Right atrium auricular region (tissue), 2 donors: Measurements from ENCODE around the gene CACNA2D3. TPM values are rescaled to one million over a fixed set of nuclear protein-coding genes. Genes with fewer than 3 reads are reported as not detected.
"Not testable (repeated sequence)": the region's sequence is repeated elsewhere in the genome, so short reads cannot be mapped to it uniquely, and the experiment has no call there.

Experiments used
- DNase-seq: peaks from one replicate; pipeline ENCODE4 v3.0.0-alpha.2; 2019; ENCODE audit warnings: low spot score
- H3K27ac ChIP-seq, 2 donors: fragments of 200-600 bp; sonication (generic); 1 replicate in 1 of 2; 2 replicates in 1 of 2; pipeline ENCODE4 v1.5.1; 2016 to 2019
- H3K27me3 ChIP-seq, 2 donors: fragments of 200-600 bp; sonication (generic); one replicate each; pipeline versions ENCODE4 v1.5.1 to v1.6.0; 2017 to 2019
- H3K36me3 ChIP-seq: fragments of 200-600 bp; sonication (generic); one replicate; pipeline ENCODE4 v1.5.1; 2016
- H3K4me1 ChIP-seq, 2 donors: fragments of 200-600 bp; sonication (generic); one replicate each; pipeline versions ENCODE4 v1.5.1 to v1.6.0; 2017 to 2019
- H3K4me3 ChIP-seq, 2 donors: fragments of 200-600 bp; sonication (generic); 1 replicate in 1 of 2; 2 replicates in 1 of 2; pipeline ENCODE4 v1.5.1; 2017 to 2019; ENCODE audit warnings: mild to moderate bottlenecking in 1 of 2, moderate library complexity in 1 of 2
- H3K9me3 ChIP-seq, 2 donors: fragments of 200-600 bp; sonication (generic); one replicate each; pipeline ENCODE4 v1.5.1; 2019
- total RNA-seq, 2 donors: library from RNA; depleted of rRNA; stranded (reverse); fragments of >200 nt; gene quantifications; one replicate each; pipeline ENCODE4 v1.1.0, GENCODE V29; 2016
- TF ChIP-seq, protein P1 (sequence below), 2 donors: fragments of 200-600 bp; sonication (generic); IDR thresholded peaks; one replicate each; pipeline ENCODE4 v1.5.1; 2019; ENCODE audit warnings: antibody characterized with exemption in 2 of 2

CACNA2D3 gene
- total RNA-seq, 2 donors from 2014 or later, result 10.9 to 17.2 TPM

DNA sequence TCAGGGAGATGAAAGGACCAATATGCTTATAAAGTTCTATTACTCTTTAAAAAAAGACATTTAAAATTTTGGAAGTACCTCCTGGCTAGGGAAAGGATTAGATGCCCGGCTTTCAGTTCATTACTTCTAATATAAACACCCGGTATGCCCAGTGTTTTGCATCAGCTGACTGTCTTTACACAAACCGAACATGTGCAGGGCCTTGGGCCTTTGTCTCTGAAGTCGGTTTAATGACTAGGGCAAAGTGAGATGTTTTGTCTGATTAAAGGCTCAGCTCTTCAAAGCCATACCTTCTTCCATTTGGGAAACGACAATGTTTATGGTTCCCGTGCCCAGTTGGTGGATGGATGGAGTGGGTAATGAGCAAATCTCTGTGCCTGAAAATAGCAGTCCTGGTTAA lies 984.8 kb downstream of the CACNA2D3 start:
- TF ChIP-seq, protein P1, sequence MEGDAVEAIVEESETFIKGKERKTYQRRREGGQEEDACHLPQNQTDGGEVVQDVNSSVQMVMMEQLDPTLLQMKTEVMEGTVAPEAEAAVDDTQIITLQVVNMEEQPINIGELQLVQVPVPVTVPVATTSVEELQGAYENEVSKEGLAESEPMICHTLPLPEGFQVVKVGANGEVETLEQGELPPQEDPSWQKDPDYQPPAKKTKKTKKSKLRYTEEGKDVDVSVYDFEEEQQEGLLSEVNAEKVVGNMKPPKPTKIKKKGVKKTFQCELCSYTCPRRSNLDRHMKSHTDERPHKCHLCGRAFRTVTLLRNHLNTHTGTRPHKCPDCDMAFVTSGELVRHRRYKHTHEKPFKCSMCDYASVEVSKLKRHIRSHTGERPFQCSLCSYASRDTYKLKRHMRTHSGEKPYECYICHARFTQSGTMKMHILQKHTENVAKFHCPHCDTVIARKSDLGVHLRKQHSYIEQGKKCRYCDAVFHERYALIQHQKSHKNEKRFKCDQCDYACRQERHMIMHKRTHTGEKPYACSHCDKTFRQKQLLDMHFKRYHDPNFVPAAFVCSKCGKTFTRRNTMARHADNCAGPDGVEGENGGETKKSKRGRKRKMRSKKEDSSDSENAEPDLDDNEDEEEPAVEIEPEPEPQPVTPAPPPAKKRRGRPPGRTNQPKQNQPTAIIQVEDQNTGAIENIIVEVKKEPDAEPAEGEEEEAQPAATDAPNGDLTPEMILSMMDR (IDR thresholded peaks at IDR 0.05), result no peak
- H3K9me3 ChIP-seq, result no peaks in the 10 kb centered on the region
- H3K4me1 ChIP-seq, result no peaks in the 10 kb centered on the region
- no peak for DNase-seq
- no peak overlapping the region for H3K4me3 ChIP-seq
- no peaks in the 10 kb centered on the region for H3K36me3 ChIP-seq
- H3K27ac ChIP-seq, result no peak overlapping the region
- no peaks in the 10 kb centered on the region for H3K27me3 ChIP-seq

GRCh38 chr3:55111906-55112305 lies 989.6 kb downstream of the CACNA2D3 start:
- DNase-seq, H3K4me1 ChIP-seq, H3K36me3 ChIP-seq, H3K27me3 ChIP-seq, H3K27ac ChIP-seq, H3K4me3 ChIP-seq, H3K9me3 ChIP-seq: not testable (repeated sequence)

DNA sequence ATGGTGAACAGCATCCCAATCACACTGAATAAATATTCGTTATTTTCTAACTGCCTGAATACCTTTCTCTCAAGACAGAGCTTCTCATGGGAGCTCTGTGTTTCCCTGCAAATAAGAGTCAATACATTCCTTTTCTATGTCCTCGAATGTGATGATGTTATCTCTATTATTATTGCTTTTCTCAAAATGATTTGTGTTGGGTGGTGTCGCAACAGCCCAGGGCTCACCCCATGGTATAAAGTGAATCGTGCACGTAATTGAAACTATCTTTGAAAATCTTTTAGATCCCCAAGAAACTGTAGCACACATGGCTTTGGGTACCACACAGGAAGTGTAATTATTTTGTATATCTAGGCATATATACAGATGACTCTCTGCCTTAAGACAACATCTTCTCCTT lies 996.1 kb downstream of the CACNA2D3 start:
- no peak overlapping the region for H3K4me3 ChIP-seq
- H3K27me3 ChIP-seq, result no peaks in the 10 kb centered on the region
- H3K27ac ChIP-seq, result no peak overlapping the region
- H3K9me3 ChIP-seq, result no peaks in the 10 kb centered on the region
- no peaks in the 10 kb centered on the region for H3K36me3 ChIP-seq
- TF ChIP-seq, protein P1 (IDR thresholded peaks at IDR 0.05), result no peak
- H3K4me1 ChIP-seq, result no peaks in the 10 kb centered on the region
- no peak for DNase-seq

DNA sequence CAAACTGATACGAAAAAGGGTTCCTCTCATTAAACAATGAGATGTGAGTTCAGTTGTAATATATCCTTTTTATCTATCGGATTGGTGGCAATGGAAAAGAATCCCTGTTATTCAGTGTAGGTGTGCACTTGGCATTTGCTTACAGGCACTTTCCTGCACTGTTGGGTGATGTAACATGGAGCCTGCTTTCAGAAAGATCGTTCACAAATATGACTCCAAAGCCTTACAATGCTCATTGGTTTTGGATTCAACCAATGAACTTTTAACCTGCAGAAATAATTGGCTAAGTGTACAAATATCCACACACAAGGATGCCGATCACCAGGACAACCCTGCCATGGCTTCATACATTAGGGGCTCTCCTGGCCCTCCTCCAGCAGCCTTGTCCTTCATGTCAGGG lies 996.9 kb downstream of the CACNA2D3 start:
- TF ChIP-seq, protein P1 (IDR thresholded peaks at IDR 0.05), result no peak

DNA sequence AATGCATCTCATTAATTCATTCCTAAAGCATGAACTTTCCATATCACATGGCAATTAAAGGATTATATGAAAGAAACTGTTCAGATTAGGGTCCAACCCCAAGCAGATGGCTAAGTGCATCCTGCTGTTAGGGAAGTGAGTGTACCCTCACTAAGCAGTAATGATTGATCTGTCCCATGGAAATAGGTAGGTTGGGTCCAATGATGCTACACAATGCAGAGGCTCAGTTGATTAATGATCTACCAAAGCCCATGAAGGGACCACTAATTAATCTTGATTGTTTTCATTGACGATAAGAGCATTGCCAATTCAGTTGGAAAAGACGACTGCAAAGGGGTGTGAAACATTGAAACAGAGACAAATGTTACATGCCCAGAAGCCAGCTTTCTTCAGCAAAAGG lies 1000.0 kb downstream of the CACNA2D3 start:
- Histone ChIP-seq H3K27ac (no peak overlapping the region), H3K9me3 (no peaks in the 10 kb centered on the region), H3K36me3 (no peaks in the 10 kb centered on the region), H3K27me3 (no peaks in the 10 kb centered on the region), H3K4me3 (no peak overlapping the region), H3K4me1 (no peaks in the 10 kb centered on the region)
- DNase-seq, result no peak
- TF ChIP-seq, protein P1 (IDR thresholded peaks at IDR 0.05), result no peak

More for the DNA sequence above, 996.9 kb downstream of the CACNA2D3 start:
- no peaks in the 10 kb centered on the region for H3K36me3 ChIP-seq
- DNase-seq, result no peak
- H3K4me1 ChIP-seq, result no peaks in the 10 kb centered on the region
- no peak overlapping the region for H3K4me3 ChIP-seq
- H3K9me3 ChIP-seq, result no peaks in the 10 kb centered on the region
- no peak overlapping the region for H3K27ac ChIP-seq
- no peaks in the 10 kb centered on the region for H3K27me3 ChIP-seq

Other genes starting within 250 kb of the CACNA2D3 start
- 10 to 100 TPM; 23.7 to 24.3 TPM for gene ACTR8, start 240.4 kb upstream of the CACNA2D3 start, total RNA-seq
- 10 to 100 TPM; 67.9 to 77.0 TPM for gene SELENOK, start 230.7 kb upstream of the CACNA2D3 start, total RNA-seq